T-helper 2 cell treated with Interferon-gamma antibody and Interleukin-4, amounts not matched to agents 5 μg/mL and 100 μg/mL, for 36 hours (primary cell): Measurements from ENCODE around the gene ISCA1.
A peak's percentile ranks its signal among the peaks of the same experiment; 100 is the strongest.
"Not testable (repeated sequence)": the region's sequence is repeated elsewhere in the genome, so short reads cannot be mapped to it uniquely, and the experiment has no call there.

Experiments
- DNase-seq: peaks from one replicate; pipeline ENCODE4 v3.0.0; 2021; ENCODE audit warnings: low spot score
- H3K27ac Mint-ChIP-seq: one replicate; pipeline ENCODE4 v1.8.0; 2021; ENCODE audit warnings: mild to moderate bottlenecking, mixed read lengths
- H3K27me3 Mint-ChIP-seq: one replicate; pipeline ENCODE4 v1.8.0; 2021; ENCODE audit warnings: low read depth, mixed read lengths
- H3K36me3 Mint-ChIP-seq: one replicate; pipeline ENCODE4 v1.8.0; 2021; ENCODE audit warnings: low read depth, mixed read lengths
- H3K4me1 Mint-ChIP-seq: one replicate; pipeline ENCODE4 v1.8.0; 2021; ENCODE audit warnings: low read depth, mixed read lengths
- H3K4me3 Mint-ChIP-seq: one replicate; pipeline ENCODE4 v1.8.0; 2022; ENCODE audit warnings: mild to moderate bottlenecking, moderate library complexity, mixed read lengths
- H3K9me3 Mint-ChIP-seq: one replicate; pipeline ENCODE4 v1.8.0; 2021; ENCODE audit warnings: mixed read lengths

The ISCA1 gene

DNA sequence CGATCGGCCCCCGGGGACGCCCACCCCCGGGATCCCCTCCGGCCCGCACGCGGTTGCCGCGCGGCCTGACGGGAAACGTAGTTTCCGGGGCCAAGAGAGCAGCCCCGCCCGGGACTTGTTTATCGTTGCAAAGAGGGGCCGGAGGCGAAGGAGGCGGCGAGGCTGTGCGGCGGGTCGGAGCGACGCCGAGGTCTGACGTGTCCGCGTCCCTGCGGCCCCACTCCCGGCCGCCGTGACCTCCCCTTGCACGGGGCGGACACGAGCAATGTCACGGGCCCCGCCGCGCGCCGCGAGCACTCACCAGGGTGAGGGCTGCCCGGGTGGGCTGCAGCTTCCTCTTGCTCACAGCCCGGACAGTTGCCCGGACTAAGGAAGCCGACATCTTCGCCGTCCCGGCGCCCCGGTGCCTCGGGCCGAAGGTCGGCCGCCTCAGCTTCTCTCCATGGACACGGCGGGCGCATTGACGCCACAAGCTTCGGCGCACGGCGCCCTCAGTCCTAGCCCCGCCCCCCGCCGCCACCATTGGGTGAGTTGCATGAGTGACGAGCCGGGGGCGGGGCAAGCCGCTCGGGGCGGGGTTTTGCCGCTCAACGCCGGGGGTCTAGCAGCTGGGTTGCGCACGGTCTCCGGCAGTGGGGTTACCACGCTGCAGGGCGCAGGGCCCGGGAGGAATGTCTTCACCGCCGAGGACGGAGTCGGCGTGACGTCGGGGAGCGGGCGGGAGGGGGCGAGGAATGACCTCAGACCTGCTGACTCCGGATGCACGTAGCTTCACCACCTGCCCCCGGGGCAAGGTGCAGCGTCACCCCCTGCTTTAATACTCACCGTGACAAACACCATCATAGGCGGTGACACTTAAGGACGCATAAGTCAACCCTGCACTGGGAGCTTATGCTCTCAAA lies at the start of gene ISCA1:
TSS of gene ISCA1 (minus strand) at position 462 of the 902 bp plus-strand sequence. CDS start at position 382, 80 bp downstream.
- peak; percentile 93 for DNase-seq
- Mint-ChIP-seq H3K27ac (peak within 1 kb of the TSS; percentile 98), H3K36me3 (peaks cover 18% of the 10 kb centered on the region), H3K4me1 (peaks cover 35% of the 10 kb centered on the region), H3K9me3 (no peaks in the 10 kb centered on the region), H3K4me3 (peak within 1 kb of the TSS; percentile 89), H3K27me3 (no peaks in the 10 kb centered on the region)

DNA sequence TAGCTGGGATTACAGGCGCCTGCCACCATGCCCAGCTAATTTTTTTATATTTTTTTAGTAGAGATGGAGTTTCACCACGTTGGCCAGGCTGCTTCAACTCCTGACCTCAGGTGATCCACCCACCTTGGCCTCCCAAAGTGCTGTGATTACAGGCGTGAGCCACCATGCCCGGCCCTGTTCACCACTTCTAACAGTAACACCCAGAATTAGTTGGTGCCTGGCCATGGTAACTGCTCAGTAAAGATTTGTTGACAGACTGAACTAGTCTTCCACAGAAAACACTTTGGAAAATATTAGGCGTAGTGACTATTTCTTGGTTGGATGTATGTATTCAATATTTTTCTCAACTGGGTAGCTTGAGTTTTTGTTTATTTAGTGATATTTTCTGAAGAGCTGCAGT lies 47.8 kb upstream of the ISCA1 start:
- Mint-ChIP-seq H3K36me3 (peaks cover 68% of the 10 kb centered on the region), H3K9me3 (peaks cover 7% of the 10 kb centered on the region), H3K27ac (no peak overlapping the region), H3K4me1 (peaks cover 11% of the 10 kb centered on the region), H3K4me3 (no peak overlapping the region), H3K27me3 (no peaks in the 10 kb centered on the region)
- no peak for DNase-seq

DNA sequence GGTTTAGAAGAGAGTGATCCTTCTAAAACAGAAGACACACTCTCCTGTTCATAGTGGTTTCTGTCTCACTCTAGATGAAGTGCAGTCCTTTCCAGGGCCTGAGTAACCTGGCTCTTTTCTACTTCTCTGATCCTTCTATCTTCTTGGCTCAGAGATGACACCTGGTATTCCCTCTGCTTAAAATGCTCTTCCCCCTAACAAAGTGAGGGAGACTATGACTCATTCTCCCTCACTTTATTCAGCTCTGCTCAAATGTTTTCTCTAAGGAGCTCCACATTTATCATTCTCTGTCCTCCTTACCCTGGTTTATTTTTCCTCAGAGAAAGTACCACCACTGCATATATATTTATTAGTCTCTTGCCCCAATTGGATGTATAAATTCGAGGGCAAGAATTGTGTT lies 47.3 kb upstream of the ISCA1 start:
- peaks cover 7% of the 10 kb centered on the region for H3K9me3 Mint-ChIP-seq
- no peaks in the 10 kb centered on the region for H3K27me3 Mint-ChIP-seq
- no peak overlapping the region for H3K4me3 Mint-ChIP-seq
- DNase-seq: no peak
- H3K36me3 Mint-ChIP-seq: peaks cover 68% of the 10 kb centered on the region
- no peak overlapping the region for H3K27ac Mint-ChIP-seq
- H3K4me1 Mint-ChIP-seq: peaks cover 8% of the 10 kb centered on the region

DNA sequence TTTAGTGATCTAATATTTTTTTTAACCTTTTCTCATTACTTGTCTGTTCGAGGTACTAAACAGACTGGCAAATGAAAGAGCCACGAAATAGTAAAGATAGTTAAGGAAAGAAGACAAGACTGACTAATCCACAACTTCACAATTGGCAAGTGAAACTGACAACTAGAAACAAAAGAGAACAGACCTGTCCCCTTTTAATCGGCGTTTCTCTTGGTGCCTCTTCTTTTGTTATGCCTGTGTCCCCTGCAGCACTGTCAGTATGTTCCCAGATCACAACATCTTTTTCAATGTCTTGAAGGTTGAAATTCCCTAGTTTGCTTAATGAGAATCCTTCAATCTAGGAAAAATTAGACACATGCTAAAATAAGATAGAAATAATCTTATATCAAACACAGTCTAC lies 45.8 kb upstream of the ISCA1 start:
- Mint-ChIP-seq H3K36me3 (peaks cover 69% of the 10 kb centered on the region), H3K27ac (no peak overlapping the region), H3K27me3 (no peaks in the 10 kb centered on the region), H3K9me3 (peaks cover 5% of the 10 kb centered on the region), H3K4me1 (peaks cover 6% of the 10 kb centered on the region), H3K4me3 (no peak overlapping the region)
- DNase-seq: no peak

DNA sequence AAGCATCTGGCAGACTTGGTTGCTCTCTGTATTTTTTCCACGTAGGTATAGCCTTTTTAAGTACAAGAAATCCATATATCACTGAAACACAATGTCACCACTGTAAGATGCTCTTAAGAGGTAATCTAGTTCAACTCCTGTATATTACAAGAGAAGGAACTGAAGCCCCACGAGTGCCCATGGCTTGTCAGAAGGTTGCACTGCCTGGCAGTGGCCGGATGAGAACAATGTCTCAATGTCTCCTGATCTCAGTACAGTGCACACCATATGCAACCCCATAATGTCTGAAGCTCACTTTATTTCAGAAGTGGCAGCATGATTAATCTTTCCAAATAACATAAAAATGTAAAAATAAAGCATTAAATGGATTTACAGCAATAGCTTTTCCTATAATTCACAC lies 44.2 kb upstream of the ISCA1 start:
- Mint-ChIP-seq H3K4me1 (peaks cover 4% of the 10 kb centered on the region), H3K27me3 (no peaks in the 10 kb centered on the region), H3K4me3 (no peak overlapping the region), H3K36me3 (peaks cover 68% of the 10 kb centered on the region), H3K27ac (no peak overlapping the region), H3K9me3 (no peaks in the 10 kb centered on the region)
- DNase-seq: no peak

DNA sequence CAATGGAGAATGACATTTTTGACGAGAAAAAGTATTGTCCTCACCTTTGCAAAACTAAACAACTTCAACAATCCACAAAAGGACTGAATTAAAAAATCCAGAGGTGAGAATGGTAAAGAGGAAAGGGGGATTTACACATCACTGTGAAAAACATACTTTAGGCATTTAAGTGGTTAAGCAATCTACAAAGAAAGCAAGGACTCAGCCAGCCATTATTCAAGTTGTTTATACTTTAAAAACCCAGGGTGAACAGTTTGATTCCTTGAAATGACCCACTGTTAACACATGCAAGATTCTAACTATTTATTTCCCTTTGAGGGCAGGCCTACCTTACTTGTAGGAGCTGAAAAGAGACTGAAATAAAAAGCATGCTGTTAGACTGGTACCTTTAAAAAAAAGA lies 42.6 kb upstream of the ISCA1 start:
- Mint-ChIP-seq H3K9me3 (no peaks in the 10 kb centered on the region), H3K27me3 (no peaks in the 10 kb centered on the region), H3K4me1 (peaks cover 4% of the 10 kb centered on the region), H3K4me3 (no peak overlapping the region), H3K36me3 (peaks cover 74% of the 10 kb centered on the region), H3K27ac (no peak overlapping the region)
- DNase-seq: no peak

DNA sequence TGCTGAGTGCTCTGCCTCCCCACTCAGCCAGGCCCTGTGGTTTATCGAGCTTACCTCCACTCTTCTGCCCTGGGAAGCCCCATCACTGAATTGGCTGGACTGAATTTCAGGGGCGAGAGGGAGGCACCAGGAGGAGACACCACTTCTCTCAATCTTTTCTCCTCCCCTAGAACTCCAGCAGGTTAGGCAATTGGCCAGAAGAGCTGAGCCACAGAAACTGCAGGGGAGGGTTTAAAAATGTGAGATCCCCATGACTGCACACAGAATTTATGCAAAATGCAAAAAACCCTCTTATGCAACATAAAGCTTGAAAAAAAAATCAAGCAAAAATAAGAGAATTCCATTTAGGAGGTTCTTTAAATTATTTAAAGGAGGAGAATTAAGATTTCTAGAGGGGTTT lies 42.0 kb upstream of the ISCA1 start:
- H3K36me3 Mint-ChIP-seq: peaks cover 72% of the 10 kb centered on the region
- H3K9me3 Mint-ChIP-seq: no peaks in the 10 kb centered on the region
- no peaks in the 10 kb centered on the region for H3K27me3 Mint-ChIP-seq
- H3K4me3 Mint-ChIP-seq: no peak overlapping the region
- no peak for DNase-seq
- no peak overlapping the region for H3K27ac Mint-ChIP-seq
- H3K4me1 Mint-ChIP-seq: peaks cover 4% of the 10 kb centered on the region

DNA sequence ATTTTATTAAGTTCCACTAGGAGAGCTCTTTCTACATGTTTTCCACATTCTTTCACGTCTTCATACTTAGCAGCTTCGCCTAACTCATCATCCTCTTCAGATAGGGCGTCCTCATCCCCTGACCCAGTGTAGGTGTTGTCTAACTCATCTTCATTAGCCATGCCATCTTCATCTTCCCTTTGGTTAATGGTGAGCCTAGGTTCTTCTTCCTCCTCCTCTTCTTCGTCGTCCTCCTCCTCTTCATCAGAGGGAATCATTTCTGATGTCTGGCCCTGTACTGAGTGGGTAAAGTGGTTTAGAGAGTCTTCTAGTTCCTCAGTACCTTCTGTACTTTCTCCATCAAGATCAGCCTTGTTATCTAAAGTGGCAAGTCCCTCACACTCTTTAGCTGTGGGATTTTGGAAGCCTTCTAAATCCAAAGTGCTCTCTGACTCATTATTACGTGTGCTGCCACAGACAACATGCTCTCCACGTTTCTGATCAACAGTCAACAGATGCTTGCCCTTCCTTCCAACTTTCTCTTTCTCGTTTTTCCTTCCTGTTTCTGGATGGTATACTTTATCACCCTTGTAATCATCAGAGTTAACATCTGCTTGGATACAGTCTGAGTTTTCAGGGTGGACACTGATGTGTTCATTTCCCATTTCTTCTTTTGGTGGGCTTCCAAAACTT lies 40.8 kb upstream of the ISCA1 start:
- Mint-ChIP-seq H3K27me3 (no peaks in the 10 kb centered on the region), H3K4me1 (peaks cover 4% of the 10 kb centered on the region), H3K4me3 (no peak overlapping the region), H3K9me3 (no peaks in the 10 kb centered on the region), H3K27ac (peak overlapping the region; percentile 6), H3K36me3 (peaks cover 81% of the 10 kb centered on the region)
- DNase-seq: no peak

DNA sequence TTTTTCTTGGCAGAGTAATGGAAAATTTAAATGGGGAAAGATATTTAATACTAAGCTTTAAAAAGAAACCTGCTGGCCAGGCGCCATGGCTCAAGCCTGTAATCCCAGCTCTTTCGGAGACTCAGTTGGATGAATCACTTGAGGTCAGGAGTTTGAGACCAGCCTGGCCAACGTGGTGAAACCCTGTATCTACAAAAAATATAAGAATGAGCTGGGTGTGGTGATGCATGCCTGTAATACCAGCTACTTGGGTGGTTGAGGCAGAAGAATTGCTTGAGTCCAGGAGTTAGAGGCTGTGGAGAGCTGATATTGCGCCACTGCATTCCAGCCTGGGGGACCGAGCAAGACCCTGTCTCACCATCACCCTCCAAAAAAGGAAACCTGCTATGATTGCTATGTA lies 39.0 kb upstream of the ISCA1 start:
- Mint-ChIP-seq H3K4me1 (peaks cover 4% of the 10 kb centered on the region), H3K27ac (no peak overlapping the region), H3K9me3 (no peaks in the 10 kb centered on the region), H3K27me3 (no peaks in the 10 kb centered on the region), H3K36me3 (peaks cover 73% of the 10 kb centered on the region), H3K4me3 (no peak overlapping the region)
- DNase-seq: no peak

DNA sequence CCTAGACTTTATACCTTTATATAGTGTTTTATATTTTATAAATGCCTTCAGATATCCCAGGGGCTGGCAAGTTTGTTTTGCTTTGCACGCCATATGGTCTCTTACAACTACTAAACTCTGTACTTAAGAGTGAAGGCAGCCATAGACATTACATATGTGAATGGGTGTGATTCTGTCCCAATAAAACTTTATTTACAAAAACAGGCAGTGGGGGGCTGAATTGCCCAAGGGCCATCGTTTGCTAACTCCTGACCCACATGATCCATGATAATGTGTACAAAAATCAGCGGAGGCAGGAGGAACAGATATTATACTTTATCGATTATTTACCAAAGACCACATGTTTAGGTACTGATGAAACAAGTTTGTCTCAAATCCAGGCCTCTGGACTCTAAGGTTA lies 35.8 kb upstream of the ISCA1 start:
- no peaks in the 10 kb centered on the region for H3K27me3 Mint-ChIP-seq
- peaks cover 73% of the 10 kb centered on the region for H3K36me3 Mint-ChIP-seq
- no peak overlapping the region for H3K27ac Mint-ChIP-seq

DNA sequence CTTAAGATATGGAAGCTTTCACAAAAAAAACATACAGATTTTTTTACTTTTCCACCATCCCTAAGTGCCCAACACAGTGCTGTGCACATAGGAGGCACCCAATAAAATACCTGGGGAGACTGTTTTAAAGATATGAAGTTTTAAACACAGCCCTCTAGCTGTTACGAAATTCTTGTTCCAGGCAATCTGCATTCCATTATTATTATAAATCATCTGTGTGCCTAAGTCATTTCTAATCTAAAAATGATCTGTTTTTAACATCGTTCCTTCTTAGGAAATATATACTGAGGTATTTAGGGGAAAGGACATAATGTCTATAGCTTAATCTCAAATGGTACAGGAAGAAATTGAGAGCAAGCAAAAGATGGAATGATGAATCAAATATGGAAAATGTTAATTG lies 32.7 kb upstream of the ISCA1 start:
- no peaks in the 10 kb centered on the region for H3K27me3 Mint-ChIP-seq
- H3K4me1 Mint-ChIP-seq: peaks cover 15% of the 10 kb centered on the region
- no peak overlapping the region for H3K27ac Mint-ChIP-seq
- H3K36me3 Mint-ChIP-seq: peaks cover 70% of the 10 kb centered on the region
- DNase-seq: no peak
- no peak overlapping the region for H3K4me3 Mint-ChIP-seq
- H3K9me3 Mint-ChIP-seq: no peaks in the 10 kb centered on the region

More for the DNA sequence above, 35.8 kb upstream of the ISCA1 start:
- H3K4me3 Mint-ChIP-seq: no peak overlapping the region
- H3K9me3 Mint-ChIP-seq: no peaks in the 10 kb centered on the region
- peaks cover 16% of the 10 kb centered on the region for H3K4me1 Mint-ChIP-seq
- DNase-seq: no peak

DNA sequence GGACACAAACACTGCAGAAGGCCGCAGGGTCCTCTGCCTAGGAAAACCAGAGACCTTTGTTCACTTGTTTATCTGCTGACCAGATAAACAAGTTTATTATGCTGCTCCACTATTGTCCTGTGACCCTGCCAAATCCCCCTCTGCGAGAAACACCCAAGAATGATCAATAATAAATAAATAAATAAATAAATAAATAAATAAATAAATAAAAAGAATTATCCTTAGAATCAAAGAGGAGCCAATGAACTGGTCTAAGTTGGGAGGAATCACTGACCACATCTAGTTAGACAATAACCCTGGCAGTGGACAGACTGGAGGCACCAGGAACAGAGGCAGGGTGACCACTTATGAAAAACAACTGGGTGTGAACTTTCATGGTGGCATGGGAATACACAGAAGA lies 30.6 kb upstream of the ISCA1 start:
- not testable (repeated sequence) for H3K27ac Mint-ChIP-seq, H3K27me3 Mint-ChIP-seq, H3K9me3 Mint-ChIP-seq, DNase-seq, H3K4me3 Mint-ChIP-seq
- Mint-ChIP-seq H3K36me3 (peaks cover 71% of the 10 kb centered on the region), H3K4me1 (peaks cover 15% of the 10 kb centered on the region)

DNA sequence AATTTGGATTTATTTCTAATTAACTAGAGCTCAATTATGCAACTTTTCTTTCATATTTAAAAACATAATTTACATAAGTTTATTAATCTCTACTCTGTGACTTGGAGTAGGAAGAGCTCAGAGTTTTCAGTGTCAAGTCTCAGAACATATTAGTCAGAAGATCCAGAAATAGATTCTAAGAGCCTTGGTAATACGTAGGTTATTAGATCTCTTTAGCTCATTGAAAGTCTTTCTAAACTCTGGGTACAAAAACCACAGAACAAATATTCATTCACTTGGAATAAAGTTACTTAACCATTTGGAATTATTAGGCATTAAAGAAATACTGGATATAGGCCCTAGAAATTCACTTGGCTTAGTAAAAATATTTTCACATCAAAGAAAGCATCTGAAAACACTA lies 26.3 kb upstream of the ISCA1 start:
- Mint-ChIP-seq H3K9me3 (no peaks in the 10 kb centered on the region), H3K4me1 (peaks cover 26% of the 10 kb centered on the region), H3K27me3 (no peaks in the 10 kb centered on the region), H3K36me3 (peaks cover 70% of the 10 kb centered on the region), H3K4me3 (no peak overlapping the region), H3K27ac (no peak overlapping the region)
- no peak for DNase-seq

DNA sequence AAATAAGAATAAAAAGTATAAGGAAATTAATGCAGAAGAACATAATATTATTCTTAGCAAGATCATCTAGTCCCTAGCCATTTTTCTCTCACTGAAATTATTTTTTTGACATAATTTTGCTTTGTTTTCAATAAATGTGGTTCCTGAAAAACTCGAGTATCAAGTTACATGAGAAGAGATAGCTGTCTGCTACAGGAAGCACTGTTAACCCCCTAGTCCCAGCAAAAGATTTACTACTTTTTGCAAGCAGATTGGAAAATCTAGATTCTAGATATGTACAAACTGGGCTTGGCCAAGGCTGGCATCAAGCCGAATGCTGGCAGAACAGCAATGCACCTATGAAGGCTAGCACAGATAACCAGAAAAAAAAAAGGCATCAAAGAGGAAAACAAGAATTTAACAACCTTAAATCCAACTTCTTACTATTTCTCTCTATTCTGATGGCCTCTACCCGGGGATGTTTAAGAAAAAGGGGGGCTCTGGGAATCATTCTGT lies 21.9 kb upstream of the ISCA1 start:
- peak overlapping the region; percentile 30 for H3K4me3 Mint-ChIP-seq
- H3K27me3 Mint-ChIP-seq: no peaks in the 10 kb centered on the region
- H3K9me3 Mint-ChIP-seq: no peaks in the 10 kb centered on the region
- peaks cover 69% of the 10 kb centered on the region for H3K36me3 Mint-ChIP-seq
- peaks cover 38% of the 10 kb centered on the region for H3K4me1 Mint-ChIP-seq
- H3K27ac Mint-ChIP-seq: peak overlapping the region; percentile 74
- no peak for DNase-seq
